Measurements from ENCODE around the gene SVBP.

GRCh38 chr1:42817976-42818375 is 779 bp upstream of the SVBP start:
- no peak for TF ChIP-seq EZH2 (IDR thresholded peaks at IDR 0.05; ENCODE audit: low read length)
- no peak for TF ChIP-seq CTCF (optimal IDR thresholded peaks at IDR 0.05 in 1 of 3, IDR thresholded peaks at IDR 0.05 in 1 of 3, conservative IDR thresholded peaks at IDR 0.05 in 1 of 3; ENCODE audit: extremely low read depth in 1 of 3, insufficient read depth in 2 of 3, low read length in 3 of 3)
